ENCODE results near the gene GABPB2.

GABPB2 gene

GRCh38 chr1:151061704-151062103, 8.9 kb upstream of the GABPB2 start:
- H3K4me1 ChIP-seq (ENCODE audit: control insufficient read depth, insufficient read depth, low read length): peaks cover 4% of the 10 kb centered on the region; the same call in 1 of the 2 replicates
- no peaks in the 10 kb centered on the region for H3K9me3 ChIP-seq (ENCODE audit: control insufficient read depth, insufficient read depth, low read depth, low read length)
- no peak overlapping the region for H3K27ac ChIP-seq (ENCODE audit: extremely low read depth, low read depth, low read length)
- ChIA-PET CTCF (interaction anchor here (0.7 to 3.0 kb wide), 7 partner anchors 10 to 82 kb away, joined by 3 to 15 read pairs (median 4); partner anchors contain the start of gene C1orf56), POLR2A (interaction anchor here (0.5 to 2.7 kb wide), 5 partner anchors 10 to 104 kb away, joined by 3 to 20 read pairs (median 6); partner anchors contain the start of genes GABPB2 and LYSMD1)
- peak overlapping the region; percentile 89; the same call in 1 of the 2 replicates for H3K4me3 ChIP-seq (ENCODE audit: low read depth, low read length)
- TF ChIP-seq, protein P1, sequence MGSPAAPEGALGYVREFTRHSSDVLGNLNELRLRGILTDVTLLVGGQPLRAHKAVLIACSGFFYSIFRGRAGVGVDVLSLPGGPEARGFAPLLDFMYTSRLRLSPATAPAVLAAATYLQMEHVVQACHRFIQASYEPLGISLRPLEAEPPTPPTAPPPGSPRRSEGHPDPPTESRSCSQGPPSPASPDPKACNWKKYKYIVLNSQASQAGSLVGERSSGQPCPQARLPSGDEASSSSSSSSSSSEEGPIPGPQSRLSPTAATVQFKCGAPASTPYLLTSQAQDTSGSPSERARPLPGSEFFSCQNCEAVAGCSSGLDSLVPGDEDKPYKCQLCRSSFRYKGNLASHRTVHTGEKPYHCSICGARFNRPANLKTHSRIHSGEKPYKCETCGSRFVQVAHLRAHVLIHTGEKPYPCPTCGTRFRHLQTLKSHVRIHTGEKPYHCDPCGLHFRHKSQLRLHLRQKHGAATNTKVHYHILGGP (tag by site-specific recombination; IDR thresholded peaks at IDR 0.05): no peak
- TF ChIP-seq GFI1B (tag by site-specific recombination; IDR thresholded peaks at IDR 0.05) (no peak), ZBTB17 (tag by site-specific recombination; IDR thresholded peaks at IDR 0.05) (no peak), ZIC2 (tag by site-specific recombination; IDR thresholded peaks at IDR 0.05) (no peak), OVOL3 (tag by site-specific recombination; IDR thresholded peaks at IDR 0.05) (no peak), ZEB2 (tag by site-specific recombination; IDR thresholded peaks at IDR 0.05) (no peak), ZNF549 (tag by site-specific recombination; IDR thresholded peaks at IDR 0.05) (no peak), ZNF610 (tag by site-specific recombination; IDR thresholded peaks at IDR 0.05; ENCODE audit: borderline replicate concordance) (no peak), ZNF404 (tag by site-specific recombination; IDR thresholded peaks at IDR 0.05) (no peak), ZNF214 (tag by site-specific recombination; IDR thresholded peaks at IDR 0.05; ENCODE audit: borderline replicate concordance) (no peak), ZNF747 (tag by site-specific recombination; IDR thresholded peaks at IDR 0.05) (no peak), ZSCAN18 (tag by site-specific recombination; IDR thresholded peaks at IDR 0.05) (no peak), KLF8 (tag by site-specific recombination; IDR thresholded peaks at IDR 0.05) (no peak), ATF2 (tag by site-specific recombination; IDR thresholded peaks at IDR 0.05; ENCODE audit: low read depth) (no peak)
- TF ChIP-seq, protein P2, sequence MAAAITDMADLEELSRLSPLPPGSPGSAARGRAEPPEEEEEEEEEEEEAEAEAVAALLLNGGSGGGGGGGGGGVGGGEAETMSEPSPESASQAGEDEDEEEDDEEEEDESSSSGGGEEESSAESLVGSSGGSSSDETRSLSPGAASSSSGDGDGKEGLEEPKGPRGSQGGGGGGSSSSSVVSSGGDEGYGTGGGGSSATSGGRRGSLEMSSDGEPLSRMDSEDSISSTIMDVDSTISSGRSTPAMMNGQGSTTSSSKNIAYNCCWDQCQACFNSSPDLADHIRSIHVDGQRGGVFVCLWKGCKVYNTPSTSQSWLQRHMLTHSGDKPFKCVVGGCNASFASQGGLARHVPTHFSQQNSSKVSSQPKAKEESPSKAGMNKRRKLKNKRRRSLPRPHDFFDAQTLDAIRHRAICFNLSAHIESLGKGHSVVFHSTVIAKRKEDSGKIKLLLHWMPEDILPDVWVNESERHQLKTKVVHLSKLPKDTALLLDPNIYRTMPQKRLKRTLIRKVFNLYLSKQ (tag by site-specific recombination; IDR thresholded peaks at IDR 0.05; ENCODE audit: borderline replicate concordance): no peak
- TF ChIP-seq, protein P3, sequence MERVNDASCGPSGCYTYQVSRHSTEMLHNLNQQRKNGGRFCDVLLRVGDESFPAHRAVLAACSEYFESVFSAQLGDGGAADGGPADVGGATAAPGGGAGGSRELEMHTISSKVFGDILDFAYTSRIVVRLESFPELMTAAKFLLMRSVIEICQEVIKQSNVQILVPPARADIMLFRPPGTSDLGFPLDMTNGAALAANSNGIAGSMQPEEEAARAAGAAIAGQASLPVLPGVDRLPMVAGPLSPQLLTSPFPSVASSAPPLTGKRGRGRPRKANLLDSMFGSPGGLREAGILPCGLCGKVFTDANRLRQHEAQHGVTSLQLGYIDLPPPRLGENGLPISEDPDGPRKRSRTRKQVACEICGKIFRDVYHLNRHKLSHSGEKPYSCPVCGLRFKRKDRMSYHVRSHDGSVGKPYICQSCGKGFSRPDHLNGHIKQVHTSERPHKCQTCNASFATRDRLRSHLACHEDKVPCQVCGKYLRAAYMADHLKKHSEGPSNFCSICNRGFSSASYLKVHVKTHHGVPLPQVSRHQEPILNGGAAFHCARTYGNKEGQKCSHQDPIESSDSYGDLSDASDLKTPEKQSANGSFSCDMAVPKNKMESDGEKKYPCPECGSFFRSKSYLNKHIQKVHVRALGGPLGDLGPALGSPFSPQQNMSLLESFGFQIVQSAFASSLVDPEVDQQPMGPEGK (tag by site-specific recombination; IDR thresholded peaks at IDR 0.05): no peak
- TF ChIP-seq, protein P4, sequence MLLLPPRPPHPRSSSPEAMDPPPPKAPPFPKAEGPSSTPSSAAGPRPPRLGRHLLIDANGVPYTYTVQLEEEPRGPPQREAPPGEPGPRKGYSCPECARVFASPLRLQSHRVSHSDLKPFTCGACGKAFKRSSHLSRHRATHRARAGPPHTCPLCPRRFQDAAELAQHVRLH (tag by site-specific recombination; IDR thresholded peaks at IDR 0.05): no peak
- peaks cover 0 to 24% of the 10 kb centered on the region in 2 experiments; a peak in 2 of 3 replicates for H3K36me3 ChIP-seq (ENCODE audit: control insufficient read depth in 2 of 2, insufficient read depth in 1 of 2, low read length in 2 of 2)

Data from HEK293 (cell line).